Subcutaneous adipose tissue (tissue), 4 donors: ENCODE results near the gene ACSF3. TPM values are rescaled to one million over a fixed set of nuclear protein-coding genes. Genes with fewer than 3 reads are reported as not detected.

Experiments used
- CTCF ChIP-seq: fragments of 450-650 bp; IDR thresholded peaks from one replicate; pipeline ENCODE4 v1.5.1; 2016; ENCODE audit warnings: low read depth, mild to moderate bottlenecking, control low read depth, antibody characterized with exemption, moderate library complexity
- total RNA-seq, 4 donors: library from RNA; depleted of rRNA; stranded (reverse); fragments of >200 nt; gene quantifications; one replicate each; pipeline ENCODE4 v1.1.0, GENCODE V29; 2016

The ACSF3 gene
- total RNA-seq, 4 donors from 2014 or later, result 17.4 to 40.1 (median 22.5) TPM

- TF ChIP-seq CTCF, result no peak
These were observed 45.4 kb upstream of the ACSF3 start for GRCh38 chr16:89048090-89048725.

- no peak for TF ChIP-seq CTCF
These were observed 44.7 kb upstream of the ACSF3 start for GRCh38 chr16:89048871-89049422.

GRCh38 chr16:89049484-89050118 is 44.1 kb upstream of the ACSF3 start:
- no peak for TF ChIP-seq CTCF

- TF ChIP-seq CTCF, result no peak
These were observed 43.4 kb upstream of the ACSF3 start for GRCh38 chr16:89050119-89050867.

- no peak for TF ChIP-seq CTCF
These were observed 42.8 kb upstream of the ACSF3 start for GRCh38 chr16:89050868-89051311.

- TF ChIP-seq CTCF, result no peak
These were observed 42.0 kb upstream of the ACSF3 start for GRCh38 chr16:89051521-89052166.
